ENCODE measurements around the gene FOXP1. TPM values are rescaled to one million over a fixed set of nuclear protein-coding genes. Genes with fewer than 3 reads are reported as not detected.

Gene FOXP1
- total RNA-seq, 2 donors from 2014 or later: 119 to 199 TPM

- Mint-ChIP-seq H3K27ac (peak overlapping the region; percentile 66 to 89), H3K36me3 (peaks cover 10 to 12% of the 10 kb centered on the region in 2 donors), H3K9me3 (peaks cover 0 to 4% of the 10 kb centered on the region in 2 donors)
- ATAC-seq: peak; percentile 62 to 75
- DNase-seq (ENCODE audit: low spot score in 2 of 2): no peak
Observed at GRCh38 chr3:71264840-71265239, 318.7 kb downstream of the FOXP1 start.

DNA sequence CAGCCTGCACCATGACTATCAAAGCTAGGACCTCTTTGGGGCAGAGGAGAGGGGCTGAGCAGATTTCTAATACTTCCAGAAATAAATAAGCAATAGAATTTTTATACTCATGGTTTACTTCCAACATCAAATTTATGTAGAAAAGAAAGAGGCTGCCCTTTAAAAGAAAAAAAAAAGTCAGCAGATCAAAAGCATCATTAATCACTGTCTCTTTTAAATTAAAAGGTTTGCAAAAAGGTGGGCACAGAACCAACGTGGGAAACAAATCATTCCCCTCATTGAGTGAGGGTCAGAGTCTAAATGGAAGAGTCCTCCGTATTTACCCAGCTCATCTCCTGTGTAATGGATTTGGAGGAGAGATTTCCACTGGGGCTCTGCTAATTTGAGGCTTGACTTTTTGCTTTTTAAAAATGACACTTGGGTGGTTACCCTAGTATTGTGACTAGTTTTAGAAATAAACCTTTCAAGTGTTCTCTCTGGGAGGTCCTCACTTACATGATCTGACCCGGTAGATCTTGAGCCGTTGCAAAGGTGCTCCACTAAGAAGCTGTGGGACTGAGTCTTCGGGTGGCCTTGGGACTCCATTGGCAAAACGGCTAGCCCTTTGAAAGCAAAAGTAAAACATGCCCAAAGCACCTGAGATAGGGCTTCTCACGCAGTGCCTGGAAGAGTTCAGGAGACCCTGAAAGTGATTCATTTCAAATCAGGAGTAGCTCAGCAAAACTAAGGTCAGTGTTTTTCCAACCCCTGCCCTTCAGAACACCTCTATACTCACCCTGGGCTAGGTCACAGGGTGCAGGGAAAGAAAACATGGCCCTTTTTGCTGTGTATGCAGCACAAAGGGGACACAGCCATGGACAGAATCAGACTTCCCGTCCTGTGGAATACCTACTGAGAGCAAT, 320.9 kb downstream of the FOXP1 start:
- peak in 1 of 2 donors; percentile 57 for DNase-seq (ENCODE audit: low spot score in 2 of 2)
- peak overlapping the region; percentile 83 to 89 for H3K27ac Mint-ChIP-seq
- peaks cover 0 to 4% of the 10 kb centered on the region in 2 donors for H3K9me3 Mint-ChIP-seq
- H3K36me3 Mint-ChIP-seq: peaks cover 10 to 12% of the 10 kb centered on the region in 2 donors
- ATAC-seq: peak; percentile 43 to 83

DNA sequence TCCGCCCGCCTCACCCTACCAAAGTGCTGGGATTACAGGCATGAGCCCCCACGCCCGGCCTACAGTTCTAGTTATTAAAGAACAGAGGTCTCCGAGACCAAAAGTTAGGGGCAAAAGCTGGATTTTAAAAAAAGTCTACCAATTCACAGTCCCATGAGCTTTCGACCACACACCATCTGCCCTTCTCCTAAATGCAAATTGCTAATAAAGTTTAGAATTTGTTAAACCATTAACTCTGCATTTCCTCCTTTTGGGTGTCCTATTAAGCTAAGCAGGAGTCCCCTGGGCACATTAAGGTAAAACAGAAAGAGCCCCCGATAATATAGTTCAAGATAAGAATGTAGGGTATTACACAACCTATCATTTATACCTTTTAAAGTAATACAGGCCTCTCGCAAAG, 322.7 kb downstream of the FOXP1 start:
- no peak for DNase-seq (ENCODE audit: low spot score in 2 of 2)
- H3K36me3 Mint-ChIP-seq: peaks cover 5 to 9% of the 10 kb centered on the region in 2 donors
- no peak overlapping the region for H3K27ac Mint-ChIP-seq
- H3K9me3 Mint-ChIP-seq: peaks cover 0 to 3% of the 10 kb centered on the region in 2 donors
- ATAC-seq: no peak

DNA sequence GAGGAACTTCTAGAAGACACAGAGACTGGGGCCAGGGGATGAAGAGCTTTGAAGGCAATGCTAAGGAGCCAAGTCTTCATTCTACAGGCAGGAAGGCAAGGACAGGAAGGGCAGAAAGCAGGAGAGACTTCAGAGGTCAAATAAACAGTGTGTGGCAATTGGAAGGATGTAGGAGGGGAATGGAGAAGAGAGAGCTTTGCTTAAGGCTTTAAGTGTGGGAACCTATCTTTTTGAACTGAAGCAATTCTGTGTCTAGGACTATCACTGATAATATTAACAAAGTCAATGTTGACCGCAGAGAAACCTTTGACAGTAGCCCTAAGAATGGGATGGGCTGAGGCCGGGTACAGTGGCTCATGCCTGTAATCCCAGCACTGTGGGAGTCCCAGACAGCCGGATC, 325.0 kb downstream of the FOXP1 start:
- H3K36me3 Mint-ChIP-seq: peaks cover 0 to 5% of the 10 kb centered on the region in 2 donors
- DNase-seq (ENCODE audit: low spot score in 2 of 2) (no peak), ATAC-seq (no peak)
- peak overlapping the region; percentile 7 to 90 for H3K27ac Mint-ChIP-seq
- H3K9me3 Mint-ChIP-seq: no peaks in the 10 kb centered on the region

DNA sequence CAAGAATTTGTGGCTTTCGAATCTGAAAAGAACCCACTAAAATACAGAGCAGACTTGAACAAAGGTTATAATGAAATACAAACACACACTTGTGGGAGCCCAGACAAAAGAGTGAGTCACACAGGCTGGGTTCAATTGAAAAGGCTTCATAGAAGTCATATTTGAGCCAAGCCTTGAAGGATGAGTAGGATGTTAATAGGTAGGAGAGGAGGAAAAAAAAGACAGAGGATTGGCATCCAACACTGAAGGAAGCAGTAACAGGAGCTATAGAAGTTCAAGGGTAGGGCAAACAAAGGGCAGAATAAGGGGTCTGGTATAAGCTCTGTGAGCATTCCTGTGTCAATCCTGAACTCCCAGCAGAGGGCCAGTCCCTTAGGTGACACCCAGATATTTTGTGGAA, 325.4 kb downstream of the FOXP1 start:
- Mint-ChIP-seq H3K36me3 (peaks cover 1 to 5% of the 10 kb centered on the region in 2 donors), H3K27ac (peak overlapping the region; percentile 7 to 90), H3K9me3 (no peaks in the 10 kb centered on the region)
- ATAC-seq: peak; percentile 13 to 43
- no peak for DNase-seq (ENCODE audit: low spot score in 2 of 2)

- no peaks in the 10 kb centered on the region for H3K9me3 Mint-ChIP-seq
- no peak for ATAC-seq
Observed at GRCh38 chr3:71255498-71255897, 328.0 kb downstream of the FOXP1 start.

GRCh38 chr3:71254281-71255057, 329.1 kb downstream of the FOXP1 start:
- peaks cover 21 to 24% of the 10 kb centered on the region in 2 donors for H3K36me3 Mint-ChIP-seq
- H3K27ac Mint-ChIP-seq: peak overlapping the region in 1 of 2 donors; percentile 12
- ATAC-seq: no peak
- DNase-seq (ENCODE audit: low spot score in 2 of 2): no peak
- H3K9me3 Mint-ChIP-seq: no peaks in the 10 kb centered on the region

More at GRCh38 chr3:71255498-71255897, 328.0 kb downstream of the FOXP1 start:
- peaks cover 21 to 24% of the 10 kb centered on the region in 2 donors for H3K36me3 Mint-ChIP-seq
- no peak for DNase-seq (ENCODE audit: low spot score in 2 of 2)
- H3K27ac Mint-ChIP-seq: no peak overlapping the region

GRCh38 chr3:71253169-71253568, 330.4 kb downstream of the FOXP1 start:
- no peak for ATAC-seq
- Mint-ChIP-seq H3K36me3 (peaks cover 24 to 33% of the 10 kb centered on the region in 2 donors), H3K27ac (peak overlapping the region in 1 of 2 donors; percentile 60), H3K9me3 (no peaks in the 10 kb centered on the region)
- DNase-seq (ENCODE audit: low spot score in 2 of 2): no peak

GRCh38 chr3:71252466-71252865, 331.1 kb downstream of the FOXP1 start:
- ATAC-seq (no peak), DNase-seq (ENCODE audit: low spot score in 2 of 2) (no peak)
- no peaks in the 10 kb centered on the region for H3K9me3 Mint-ChIP-seq
- H3K36me3 Mint-ChIP-seq: peaks cover 24 to 38% of the 10 kb centered on the region in 2 donors
- H3K27ac Mint-ChIP-seq: peak overlapping the region in 1 of 2 donors; percentile 60

DNA sequence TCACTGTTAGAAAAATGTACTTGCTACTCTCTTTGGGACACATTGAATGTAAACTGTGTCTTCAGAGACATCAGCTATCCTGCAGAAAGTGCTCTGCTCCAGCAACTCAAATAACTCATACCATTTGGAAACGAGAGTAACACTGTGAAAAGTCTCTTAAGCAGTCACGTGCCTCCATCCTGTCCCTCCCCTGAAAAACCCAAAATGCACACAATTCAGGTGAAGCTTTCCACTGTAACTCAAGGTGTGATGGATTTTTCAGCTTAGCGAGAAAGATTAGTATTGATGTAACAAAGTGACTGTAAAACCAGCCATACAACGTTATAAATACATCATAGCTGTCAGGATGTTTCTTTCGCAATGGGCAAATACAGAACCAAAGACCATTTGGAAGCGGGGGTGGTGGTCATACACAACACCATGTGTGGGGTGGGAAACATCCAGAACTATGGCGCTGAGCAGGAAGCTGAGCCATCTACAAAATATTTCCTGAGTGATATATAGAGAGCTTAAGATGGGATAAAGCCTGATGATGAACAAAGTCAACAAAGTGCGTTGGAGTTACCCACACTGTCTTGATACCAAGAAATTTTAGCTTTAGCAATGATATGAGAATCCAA, 332.3 kb downstream of the FOXP1 start:
- H3K36me3 Mint-ChIP-seq: peaks cover 20 to 38% of the 10 kb centered on the region in 2 donors
- ATAC-seq: no peak
- H3K27ac Mint-ChIP-seq: no peak overlapping the region
- no peaks in the 10 kb centered on the region for H3K9me3 Mint-ChIP-seq
- no peak for DNase-seq (ENCODE audit: low spot score in 2 of 2)

GRCh38 chr3:71250026-71250425, 333.5 kb downstream of the FOXP1 start:
- DNase-seq (ENCODE audit: low spot score in 2 of 2): no peak
- no peak for ATAC-seq
- Mint-ChIP-seq H3K36me3 (peaks cover 19 to 38% of the 10 kb centered on the region in 2 donors), H3K9me3 (no peaks in the 10 kb centered on the region), H3K27ac (peak overlapping the region in 1 of 2 donors; percentile 8)

- no peak for DNase-seq (ENCODE audit: low spot score in 2 of 2)
- no peaks in the 10 kb centered on the region for H3K9me3 Mint-ChIP-seq
- H3K27ac Mint-ChIP-seq: peak overlapping the region in 1 of 2 donors; percentile 8
- H3K36me3 Mint-ChIP-seq: peaks cover 18 to 35% of the 10 kb centered on the region in 2 donors
- no peak for ATAC-seq
Observed at GRCh38 chr3:71247958-71248335, 335.6 kb downstream of the FOXP1 start.

- H3K27ac Mint-ChIP-seq: peak overlapping the region in 1 of 2 donors; percentile 8
- ATAC-seq (no peak), DNase-seq (ENCODE audit: low spot score in 2 of 2) (no peak)
- H3K36me3 Mint-ChIP-seq: peaks cover 13 to 29% of the 10 kb centered on the region in 2 donors
- no peaks in the 10 kb centered on the region for H3K9me3 Mint-ChIP-seq
Observed at GRCh38 chr3:71247221-71247957, 336.1 kb downstream of the FOXP1 start.

DNA sequence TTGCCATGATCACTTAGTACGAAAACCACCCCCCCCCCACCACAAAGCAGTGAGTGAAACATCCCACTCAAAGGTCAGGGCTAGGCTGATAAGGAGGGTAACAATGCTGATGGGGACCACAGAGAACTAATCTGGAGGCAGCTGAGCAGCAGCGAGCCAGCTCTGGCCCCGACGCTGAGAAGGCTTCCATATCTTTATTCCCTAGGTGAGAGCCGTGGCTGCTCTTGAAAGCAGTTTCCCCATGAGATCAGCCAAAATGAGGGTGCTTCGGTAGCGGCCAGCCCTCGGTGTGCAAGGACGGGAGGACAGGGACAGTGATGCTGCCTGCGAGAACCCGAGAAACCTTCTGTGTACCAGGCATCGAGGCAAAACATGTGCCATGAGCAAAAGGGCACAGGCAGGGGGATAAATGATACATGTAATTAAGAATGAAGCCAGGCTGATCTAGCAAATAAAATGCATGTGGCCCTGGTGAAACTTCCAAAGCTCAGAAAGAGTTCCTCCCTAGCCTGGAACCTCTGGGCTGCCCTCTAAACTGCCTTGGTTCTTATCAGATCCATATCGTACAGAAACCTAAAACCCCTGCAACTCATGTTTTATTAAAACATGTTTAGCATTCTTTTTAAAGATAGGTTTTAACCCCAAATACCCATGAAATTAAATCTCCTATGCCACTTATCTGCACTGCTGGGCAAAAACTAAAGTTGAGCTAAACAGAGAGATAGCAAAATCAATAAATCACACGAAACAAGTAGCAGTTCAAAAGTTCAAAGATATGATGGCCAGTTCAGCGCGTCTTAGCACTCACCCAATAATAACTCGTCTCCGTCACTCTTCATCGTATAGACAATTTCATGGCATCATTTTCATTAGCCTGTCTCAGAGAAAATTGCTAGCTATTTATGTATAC, 337.3 kb downstream of the FOXP1 start:
- Mint-ChIP-seq H3K36me3 (peaks cover 1 to 19% of the 10 kb centered on the region in 2 donors), H3K27ac (no peak overlapping the region), H3K9me3 (no peaks in the 10 kb centered on the region)
- DNase-seq (ENCODE audit: low spot score in 2 of 2): no peak
- peak in 1 of 2 donors; percentile 52 for ATAC-seq

DNA sequence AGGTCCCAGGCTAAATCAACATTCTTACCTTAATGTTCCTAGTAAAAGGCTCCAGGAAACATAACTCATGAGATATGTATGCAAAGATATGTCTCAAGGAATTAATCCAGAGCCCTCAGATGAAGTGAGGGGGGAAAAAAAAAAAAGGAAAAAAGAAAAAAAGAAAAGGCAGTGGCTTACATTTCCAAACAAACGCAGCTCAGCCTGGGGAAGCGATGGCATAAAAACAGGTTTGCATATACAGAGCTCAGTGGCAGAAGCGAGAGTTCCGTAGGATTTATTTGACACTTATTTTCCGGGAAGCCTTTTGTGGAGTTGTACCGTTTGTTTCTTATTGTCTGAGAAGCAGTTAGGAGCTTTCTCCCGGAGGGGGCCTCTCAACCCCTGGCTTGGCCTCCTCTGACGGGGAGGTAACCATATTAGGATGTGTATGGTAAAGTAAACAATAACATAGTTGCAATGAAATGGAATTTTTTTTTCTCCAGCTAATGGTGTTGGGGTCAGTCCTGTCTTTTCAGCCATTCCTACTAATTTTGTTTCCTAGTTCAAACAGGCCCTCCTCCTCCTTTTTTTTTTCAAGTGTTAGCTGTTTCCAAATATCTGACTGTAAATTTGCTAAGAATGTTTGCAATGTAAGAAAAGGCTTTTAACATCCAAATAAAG, 338.6 kb downstream of the FOXP1 start:
- Mint-ChIP-seq H3K9me3 (no peaks in the 10 kb centered on the region), H3K27ac (peak overlapping the region in 1 of 2 donors; percentile 61), H3K36me3 (peaks cover 0 to 21% of the 10 kb centered on the region in 2 donors)
- DNase-seq (ENCODE audit: low spot score in 2 of 2): no peak
- no peak for ATAC-seq

Measured in activated naive CD4-positive, alpha-beta T cell treated with anti-CD3 and anti-CD28 coated beads, Interleukin-2, amount 50 U/mL, for 72 hours (primary cell).